Sigmoid colon (tissue), 4 donors: ENCODE data around the gene CCDC69.
"Not testable (repeated sequence)": the region's sequence is repeated elsewhere in the genome, so short reads cannot be mapped to it uniquely, and the experiment has no call there.

Source experiments
- POLR2A ChIP-seq, 2 donors: fragments of 450-650 bp; IDR thresholded peaks; one replicate each; pipeline ENCODE4 v1.6.1; 2016; ENCODE audit warnings: antibody characterized with exemption in 2 of 2, mild to moderate bottlenecking in 2 of 2, moderate library complexity in 2 of 2
- POLR2AphosphoS5 ChIP-seq, 4 donors: sonication (generic); formaldehyde crosslinking; IDR thresholded peaks; one replicate each; pipeline ENCODE4 v1.6.1; 2017; ENCODE audit warnings: antibody characterized with exemption in 4 of 4
- TF ChIP-seq, protein P1 (sequence below), 4 experiments: fragments of 450-650 bp in 3 of 4; fragments of 200-600 bp in 1 of 4; IDR thresholded peaks; one replicate each; pipeline ENCODE4 v1.5.1; 2016 to 2019; ENCODE audit warnings: antibody characterized with exemption in 4 of 4, mild to moderate bottlenecking in 3 of 4, moderate library complexity in 2 of 4

DNA sequence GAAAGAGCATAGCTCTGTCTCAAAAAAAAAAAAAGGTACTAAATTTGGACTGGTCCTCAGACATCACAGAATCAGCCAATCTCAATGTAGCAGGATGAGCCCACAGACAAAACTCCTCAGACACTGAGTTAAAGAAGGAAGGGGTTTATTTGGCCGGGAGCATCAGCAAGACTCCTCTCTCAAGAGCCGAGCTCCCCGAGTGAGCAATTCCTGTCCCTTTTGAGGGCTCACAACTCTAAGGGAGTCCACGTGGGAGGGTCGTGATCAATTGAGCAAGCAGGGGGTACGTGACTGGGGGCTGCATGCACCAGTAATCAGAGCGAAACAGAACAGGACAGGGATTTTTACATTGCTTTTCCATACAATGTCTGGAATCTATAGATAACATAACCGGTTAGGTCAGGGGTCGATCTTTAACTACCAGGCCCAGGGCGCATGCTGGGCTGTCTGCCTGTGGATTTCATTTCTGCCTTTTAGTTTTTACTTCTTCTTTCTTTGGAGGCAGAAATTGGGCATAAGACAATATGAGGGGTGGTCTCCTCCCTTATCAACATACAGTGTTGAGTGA is 16.5 kb upstream of the CCDC69 start:
- TF ChIP-seq, protein P1, sequence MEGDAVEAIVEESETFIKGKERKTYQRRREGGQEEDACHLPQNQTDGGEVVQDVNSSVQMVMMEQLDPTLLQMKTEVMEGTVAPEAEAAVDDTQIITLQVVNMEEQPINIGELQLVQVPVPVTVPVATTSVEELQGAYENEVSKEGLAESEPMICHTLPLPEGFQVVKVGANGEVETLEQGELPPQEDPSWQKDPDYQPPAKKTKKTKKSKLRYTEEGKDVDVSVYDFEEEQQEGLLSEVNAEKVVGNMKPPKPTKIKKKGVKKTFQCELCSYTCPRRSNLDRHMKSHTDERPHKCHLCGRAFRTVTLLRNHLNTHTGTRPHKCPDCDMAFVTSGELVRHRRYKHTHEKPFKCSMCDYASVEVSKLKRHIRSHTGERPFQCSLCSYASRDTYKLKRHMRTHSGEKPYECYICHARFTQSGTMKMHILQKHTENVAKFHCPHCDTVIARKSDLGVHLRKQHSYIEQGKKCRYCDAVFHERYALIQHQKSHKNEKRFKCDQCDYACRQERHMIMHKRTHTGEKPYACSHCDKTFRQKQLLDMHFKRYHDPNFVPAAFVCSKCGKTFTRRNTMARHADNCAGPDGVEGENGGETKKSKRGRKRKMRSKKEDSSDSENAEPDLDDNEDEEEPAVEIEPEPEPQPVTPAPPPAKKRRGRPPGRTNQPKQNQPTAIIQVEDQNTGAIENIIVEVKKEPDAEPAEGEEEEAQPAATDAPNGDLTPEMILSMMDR (IDR thresholded peaks at IDR 0.05): not testable (repeated sequence)
- TF ChIP-seq POLR2A, POLR2AphosphoS5 (IDR thresholded peaks at IDR 0.05): not testable (repeated sequence)
